ENCODE results near the gene HCAR1.

The HCAR1 gene

DNA sequence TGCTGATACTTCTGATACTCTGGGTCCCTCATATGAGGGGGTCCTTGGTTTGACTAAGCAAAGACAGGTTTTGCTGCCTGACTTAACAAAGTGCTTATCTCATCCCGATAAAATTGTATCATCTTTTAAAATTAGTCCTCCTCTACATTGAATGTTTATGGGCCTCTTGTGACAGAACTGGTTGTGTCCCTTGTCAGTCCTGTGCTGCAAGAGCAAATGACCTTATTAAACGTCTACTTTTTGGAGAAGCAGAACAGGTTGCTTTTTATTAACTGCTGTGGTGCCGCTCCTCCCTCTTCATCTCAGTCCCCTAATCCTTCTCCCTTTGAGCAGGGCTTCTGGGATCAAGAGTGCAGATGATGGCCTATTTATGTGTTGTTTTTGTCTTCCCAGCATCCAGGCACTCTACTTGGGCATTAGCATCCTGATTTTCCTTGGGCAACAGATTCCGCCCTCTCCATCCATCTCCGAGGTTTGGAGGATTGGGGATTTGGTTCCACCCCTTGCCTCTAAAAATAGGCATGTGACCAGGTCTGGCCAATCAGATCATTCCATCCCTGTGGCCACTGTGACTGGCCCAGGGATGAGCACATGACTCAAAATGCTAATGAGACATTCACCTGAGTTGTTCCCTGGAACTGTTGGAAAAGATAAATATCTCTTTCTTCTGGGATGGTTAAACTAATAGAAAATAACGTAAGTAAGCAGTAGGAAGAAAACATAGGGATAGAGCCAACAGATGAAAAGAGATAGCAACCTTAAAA, 19.1 kb upstream of the HCAR1 start:
- in situ Hi-C loops (cut with HindIII; ENCODE audit: low sequenced_read_pairs): no loop called here
- DNase-seq (ENCODE audit: low read depth, low spot score): no peak
- H3K4me3 ChIP-seq (ENCODE audit: low read depth, low read length): no peak overlapping the region
- TF ChIP-seq, protein P1, sequence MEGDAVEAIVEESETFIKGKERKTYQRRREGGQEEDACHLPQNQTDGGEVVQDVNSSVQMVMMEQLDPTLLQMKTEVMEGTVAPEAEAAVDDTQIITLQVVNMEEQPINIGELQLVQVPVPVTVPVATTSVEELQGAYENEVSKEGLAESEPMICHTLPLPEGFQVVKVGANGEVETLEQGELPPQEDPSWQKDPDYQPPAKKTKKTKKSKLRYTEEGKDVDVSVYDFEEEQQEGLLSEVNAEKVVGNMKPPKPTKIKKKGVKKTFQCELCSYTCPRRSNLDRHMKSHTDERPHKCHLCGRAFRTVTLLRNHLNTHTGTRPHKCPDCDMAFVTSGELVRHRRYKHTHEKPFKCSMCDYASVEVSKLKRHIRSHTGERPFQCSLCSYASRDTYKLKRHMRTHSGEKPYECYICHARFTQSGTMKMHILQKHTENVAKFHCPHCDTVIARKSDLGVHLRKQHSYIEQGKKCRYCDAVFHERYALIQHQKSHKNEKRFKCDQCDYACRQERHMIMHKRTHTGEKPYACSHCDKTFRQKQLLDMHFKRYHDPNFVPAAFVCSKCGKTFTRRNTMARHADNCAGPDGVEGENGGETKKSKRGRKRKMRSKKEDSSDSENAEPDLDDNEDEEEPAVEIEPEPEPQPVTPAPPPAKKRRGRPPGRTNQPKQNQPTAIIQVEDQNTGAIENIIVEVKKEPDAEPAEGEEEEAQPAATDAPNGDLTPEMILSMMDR (IDR thresholded peaks at IDR 0.05; ENCODE audit: low read depth, low read length): no peak

DNA sequence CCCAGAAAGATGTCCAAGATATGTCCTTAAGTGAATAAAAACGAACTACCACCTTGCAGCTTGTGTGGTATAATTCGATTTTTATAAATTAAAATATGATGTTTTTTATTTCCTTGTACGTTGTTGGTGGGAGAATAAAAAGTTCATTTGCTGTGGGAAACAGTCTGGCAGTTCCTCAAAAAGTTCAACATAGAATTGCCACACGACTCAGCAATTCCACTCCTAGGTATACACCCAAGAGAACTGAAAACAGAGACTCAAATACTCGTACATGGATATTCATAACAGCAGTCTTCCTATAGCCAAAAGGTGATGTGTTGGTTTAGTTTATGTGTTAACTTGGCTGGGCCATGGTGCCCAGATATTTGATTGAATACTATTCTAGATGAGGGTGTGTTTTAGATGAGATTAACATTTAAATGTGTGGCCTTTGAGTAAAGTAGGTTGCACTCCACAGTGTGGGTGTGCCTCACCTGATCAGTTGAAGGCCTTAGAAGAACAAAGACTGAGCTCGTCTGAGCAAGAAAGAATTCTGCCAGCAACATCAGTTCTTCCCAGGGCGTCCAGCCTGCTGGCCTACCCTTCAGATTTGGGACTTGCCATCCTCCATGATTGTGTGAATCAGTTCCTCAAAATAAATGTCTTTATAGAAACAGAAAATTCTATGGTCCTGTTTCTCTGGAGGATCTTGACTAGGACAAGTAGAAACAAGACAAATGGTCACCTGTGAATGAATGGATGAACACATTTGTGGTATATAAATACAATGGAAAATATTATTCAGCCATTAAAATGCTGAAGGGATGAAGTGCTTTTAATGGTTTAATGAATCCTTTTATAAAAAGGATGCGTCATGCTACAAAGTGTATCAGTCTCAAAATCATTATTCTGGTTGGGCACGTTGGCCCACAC, 16.8 kb upstream of the HCAR1 start:
- DNase-seq (ENCODE audit: low read depth, low spot score): no peak
- no peak overlapping the region for H3K4me3 ChIP-seq (ENCODE audit: low read depth, low read length)
- in situ Hi-C loops (cut with HindIII; ENCODE audit: low sequenced_read_pairs): no loop called here
- TF ChIP-seq, protein P1 (IDR thresholded peaks at IDR 0.05; ENCODE audit: low read depth, low read length): no peak

DNA sequence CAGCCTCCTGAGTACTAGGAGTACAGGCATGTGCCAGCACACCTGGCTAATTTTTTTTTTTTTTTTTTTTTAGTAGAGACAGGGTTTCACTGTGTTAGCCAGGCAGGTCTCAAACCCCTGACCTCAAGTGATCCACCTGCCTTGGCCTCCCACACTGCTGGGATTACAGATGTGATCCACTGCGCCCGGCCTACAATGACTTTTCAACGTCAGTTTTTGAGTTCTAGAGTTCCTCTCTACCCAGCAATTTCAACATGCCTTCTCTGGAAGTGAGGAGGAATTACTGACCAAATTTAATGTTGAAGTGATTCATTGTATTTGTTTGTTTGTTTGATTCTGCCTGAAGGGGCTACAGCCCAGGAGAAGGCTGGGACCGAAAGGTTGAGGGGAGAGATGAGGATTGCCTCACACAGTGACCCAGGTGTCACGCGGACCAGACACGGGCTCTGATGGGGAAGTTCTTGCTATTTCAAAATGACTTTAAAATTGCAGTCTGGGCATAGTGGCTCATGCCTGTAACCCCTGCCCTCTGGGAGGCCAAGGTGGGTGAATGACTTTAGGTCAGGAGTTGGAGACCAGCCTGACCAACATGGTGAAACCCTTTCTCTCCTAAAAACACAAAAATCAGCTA, 13.4 kb upstream of the HCAR1 start:
- H3K4me3 ChIP-seq (ENCODE audit: low read depth, low read length): no peak overlapping the region
- in situ Hi-C loops (cut with HindIII; ENCODE audit: low sequenced_read_pairs): no loop called here
- no peak for DNase-seq (ENCODE audit: low read depth, low spot score)
- TF ChIP-seq, protein P1 (IDR thresholded peaks at IDR 0.05; ENCODE audit: low read depth, low read length): no peak

DNA sequence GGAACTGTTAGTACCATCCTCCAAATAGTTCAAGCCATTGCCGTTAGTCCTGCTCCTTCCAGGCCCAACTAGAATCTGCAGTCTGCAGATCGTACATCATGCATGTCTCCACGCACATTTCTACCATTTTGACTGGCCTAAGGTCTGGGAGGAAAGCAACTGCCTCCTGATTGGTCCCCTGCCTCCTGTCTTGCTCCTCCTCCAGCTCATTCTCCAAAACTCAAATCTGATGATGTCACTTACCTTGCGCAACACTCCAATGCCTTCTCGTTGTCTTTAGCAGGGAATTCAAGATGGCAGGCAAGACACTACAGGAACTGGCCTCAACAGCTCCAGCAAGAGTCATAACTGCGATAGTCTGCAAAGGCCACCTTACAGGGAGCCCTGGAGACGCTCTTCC, 9.7 kb upstream of the HCAR1 start:
- in situ Hi-C loops (cut with HindIII; ENCODE audit: low sequenced_read_pairs): no loop called here
- no peak overlapping the region for H3K4me3 ChIP-seq (ENCODE audit: low read depth, low read length)
- no peak for DNase-seq (ENCODE audit: low read depth, low spot score)
- TF ChIP-seq, protein P1 (IDR thresholded peaks at IDR 0.05; ENCODE audit: low read depth, low read length): no peak

DNA sequence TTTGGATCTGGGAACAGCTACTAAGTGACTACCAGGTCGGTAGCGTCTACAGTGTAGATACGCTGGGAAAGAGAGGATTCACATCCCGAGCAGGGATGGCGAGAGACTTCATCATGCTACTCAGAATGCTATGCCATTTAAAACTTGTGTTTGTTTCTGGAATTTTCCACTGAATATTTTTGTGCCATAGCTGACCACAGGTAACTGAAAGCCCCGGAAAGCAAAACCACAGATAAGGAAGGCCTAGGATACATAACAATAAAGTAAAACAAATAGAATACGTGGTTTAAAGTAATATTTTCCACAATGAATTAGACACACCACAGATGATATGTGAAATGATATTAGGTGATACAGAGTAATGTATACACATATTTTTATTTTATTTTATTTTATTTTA, 7.9 kb upstream of the HCAR1 start:
- no peak overlapping the region for H3K4me3 ChIP-seq (ENCODE audit: low read depth, low read length)
- in situ Hi-C loops (cut with HindIII; ENCODE audit: low sequenced_read_pairs): no loop called here
- TF ChIP-seq, protein P1 (IDR thresholded peaks at IDR 0.05; ENCODE audit: low read depth, low read length): no peak
- DNase-seq (ENCODE audit: low read depth, low spot score): peak; percentile 33

DNA sequence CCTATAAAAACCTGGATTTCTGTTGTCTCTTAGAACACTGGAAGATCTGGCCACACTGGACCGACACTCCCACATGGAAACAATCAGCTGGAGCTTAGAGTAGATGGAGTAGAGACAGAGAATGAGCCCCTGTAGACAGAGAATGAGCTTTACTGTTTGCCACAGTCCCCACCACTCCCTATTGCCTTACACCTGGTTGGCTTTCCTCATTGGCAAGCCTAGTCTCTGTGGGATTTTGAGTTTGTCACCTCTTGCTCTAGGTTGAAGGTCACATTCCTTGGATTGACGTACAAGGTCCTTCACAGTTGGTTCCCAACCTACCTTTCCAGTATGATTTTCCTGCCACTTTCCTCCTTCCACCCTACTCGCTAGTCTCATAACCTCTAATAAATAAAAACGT, 2.0 kb upstream of the HCAR1 start:
- TF ChIP-seq, protein P1 (IDR thresholded peaks at IDR 0.05; ENCODE audit: low read depth, low read length): no peak
- no peak overlapping the region for H3K4me3 ChIP-seq (ENCODE audit: low read depth, low read length)
- in situ Hi-C loops (cut with HindIII; ENCODE audit: low sequenced_read_pairs): no loop called here
- no peak for DNase-seq (ENCODE audit: low read depth, low spot score)
